GM12892 (cell line): Measurements from ENCODE around the gene IMPACT.
A peak's percentile ranks its signal among the peaks of the same experiment; 100 is the strongest.

Experiments
- DNase-seq: peaks from one replicate; pipeline ENCODE4 v3.0.0; 2011; ENCODE audit not compliant: insufficient read length
- FAIRE-seq: peaks from 2 replicates; lab custom pipeline; 2011; peaks lifted over from hg19 to GRCh38; lab: Jason Lieb, UNC
- POLR2A ChIP-seq: IDR thresholded peaks from 2 replicates; pipeline ENCODE4 v1.6.1; 2011; ENCODE audit warnings: low read depth, low read length, control low read depth
- POLR2AphosphoS5 ChIP-seq: IDR thresholded peaks from 2 replicates; pipeline ENCODE4 v1.6.1; 2011; ENCODE audit warnings: low read depth, low read length, control low read depth
- TAF1 ChIP-seq: IDR thresholded peaks from 2 replicates; pipeline ENCODE4 v1.6.1; 2011; ENCODE audit warnings: low read depth, mild to moderate bottlenecking, control low read depth, low read length, borderline replicate concordance

IMPACT gene

GRCh38 chr18:24427484-24427883 lies 1.0 kb downstream of the IMPACT start:
- TF ChIP-seq POLR2AphosphoS5 (no peak), POLR2A (no peak), TAF1 (no peak)
- FAIRE-seq (no peak), DNase-seq (no peak)

GRCh38 chr18:24428709-24429108 lies 2.2 kb downstream of the IMPACT start:
- FAIRE-seq (no peak), DNase-seq (no peak)
- TF ChIP-seq POLR2A (no peak), POLR2AphosphoS5 (no peak), TAF1 (no peak)

GRCh38 chr18:24429188-24429587 lies 2.7 kb downstream of the IMPACT start:
- TF ChIP-seq TAF1 = no peak
- TF ChIP-seq POLR2AphosphoS5 = no peak
- TF ChIP-seq POLR2A = no peak
- DNase-seq = no peak
- FAIRE-seq = no peak

GRCh38 chr18:24432618-24433017 lies 6.1 kb downstream of the IMPACT start:
- no peak for DNase-seq
- FAIRE-seq = no peak
- TF ChIP-seq POLR2AphosphoS5 (no peak), POLR2A (no peak), TAF1 (no peak)

- TF ChIP-seq POLR2AphosphoS5 (no peak), TAF1 (no peak), POLR2A (no peak)
- DNase-seq (no peak), FAIRE-seq (no peak)
Observed at GRCh38 chr18:24436939-24437338, 10.5 kb downstream of the IMPACT start.

GRCh38 chr18:24443870-24444269 lies 17.4 kb downstream of the IMPACT start:
- FAIRE-seq = no peak
- DNase-seq = no peak
- TF ChIP-seq POLR2AphosphoS5 (no peak), POLR2A (no peak), TAF1 (no peak)

GRCh38 chr18:24446453-24446852 lies 20.0 kb downstream of the IMPACT start:
- FAIRE-seq = peak; percentile 48
- no peak for TF ChIP-seq POLR2AphosphoS5
- no peak for TF ChIP-seq TAF1
- no peak for TF ChIP-seq POLR2A
- DNase-seq = no peak

GRCh38 chr18:24446953-24447538 lies 20.6 kb downstream of the IMPACT start:
- TF ChIP-seq TAF1 (no peak), POLR2A (no peak), POLR2AphosphoS5 (no peak)
- no peak for DNase-seq
- FAIRE-seq = no peak

- FAIRE-seq (no peak), DNase-seq (no peak)
- TF ChIP-seq POLR2AphosphoS5 = no peak
- no peak for TF ChIP-seq TAF1
- TF ChIP-seq POLR2A = no peak
Observed at GRCh38 chr18:24447961-24448360, 21.5 kb downstream of the IMPACT start.

GRCh38 chr18:24456549-24456948 lies 30.1 kb downstream of the IMPACT start:
- DNase-seq = no peak
- TF ChIP-seq POLR2AphosphoS5 (no peak), POLR2A (no peak), TAF1 (no peak)
- no peak for FAIRE-seq

GRCh38 chr18:24459772-24460171 lies 33.3 kb downstream of the IMPACT start:
- DNase-seq = no peak
- no peak for FAIRE-seq
- TF ChIP-seq POLR2AphosphoS5 (no peak), POLR2A (no peak), TAF1 (no peak)

- no peak for FAIRE-seq
- TF ChIP-seq POLR2A (no peak), POLR2AphosphoS5 (no peak), TAF1 (no peak)
- DNase-seq = no peak
Observed at GRCh38 chr18:24460388-24460787, 33.9 kb downstream of the IMPACT start, which contains the start of gene HRH4. Gene HRH4, plus strand, starts transcription at chr18:24460637. Its CDS starts 92 bp downstream, at chr18:24460729.

GRCh38 chr18:24461996-24462395 lies 35.5 kb downstream of the IMPACT start:
- FAIRE-seq = no peak
- no peak for DNase-seq
- TF ChIP-seq POLR2A = no peak
- TF ChIP-seq TAF1 = no peak
- TF ChIP-seq POLR2AphosphoS5 = no peak
